SIG-M5 treated with dmso at 0.1 percent for 504 hours (cell line): Measurements from ENCODE around the gene LIN28B.
"Not testable (repeated sequence)": the region's sequence is repeated elsewhere in the genome, so short reads cannot be mapped to it uniquely, and the experiment has no call there.

Experiments used
- DNase-seq: peaks from one replicate; lab custom pipeline; 2025; ENCODE audit not compliant: unreplicated experiment; lab: John Stamatoyannopoulos, UW

LIN28B gene

DNA sequence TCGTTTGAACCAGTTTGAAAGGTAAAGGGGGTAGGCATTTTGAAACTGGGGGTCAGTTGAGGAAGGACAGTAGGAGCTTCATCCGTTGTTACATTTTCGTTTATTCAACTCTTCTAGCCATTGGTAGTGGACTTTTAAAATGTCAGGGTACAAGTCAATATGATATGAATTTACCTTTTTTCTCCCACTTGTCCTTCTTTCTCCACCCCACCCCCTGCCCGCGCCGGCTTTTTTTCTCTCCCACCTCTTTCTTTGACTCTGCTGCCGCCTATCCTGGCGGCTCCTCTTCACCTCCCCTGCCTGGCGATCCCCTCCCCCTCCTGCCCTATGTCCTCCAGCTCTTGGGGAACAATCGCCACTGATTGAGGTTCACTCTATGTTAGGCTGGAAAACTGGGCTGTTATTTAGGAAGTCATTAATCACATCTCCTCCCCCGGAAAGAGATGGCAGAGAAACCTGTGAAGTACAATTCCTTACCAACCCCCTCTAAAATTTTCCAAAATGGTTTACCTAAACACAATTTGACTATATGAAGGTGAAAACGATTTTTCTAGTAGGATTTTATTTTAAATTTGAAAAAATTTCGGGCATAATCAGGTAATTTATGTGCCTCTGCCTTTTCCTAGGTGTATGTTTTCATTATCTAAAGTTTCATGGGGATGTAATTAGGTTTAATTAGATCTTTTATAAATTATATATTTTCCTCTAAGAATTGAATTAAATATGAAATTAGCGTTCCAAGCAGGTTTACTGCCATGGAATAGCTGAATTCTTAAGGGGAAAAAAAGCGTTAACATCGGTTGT, 778 bp upstream of the LIN28B start:
- DNase-seq, result peak; percentile 66

DNA sequence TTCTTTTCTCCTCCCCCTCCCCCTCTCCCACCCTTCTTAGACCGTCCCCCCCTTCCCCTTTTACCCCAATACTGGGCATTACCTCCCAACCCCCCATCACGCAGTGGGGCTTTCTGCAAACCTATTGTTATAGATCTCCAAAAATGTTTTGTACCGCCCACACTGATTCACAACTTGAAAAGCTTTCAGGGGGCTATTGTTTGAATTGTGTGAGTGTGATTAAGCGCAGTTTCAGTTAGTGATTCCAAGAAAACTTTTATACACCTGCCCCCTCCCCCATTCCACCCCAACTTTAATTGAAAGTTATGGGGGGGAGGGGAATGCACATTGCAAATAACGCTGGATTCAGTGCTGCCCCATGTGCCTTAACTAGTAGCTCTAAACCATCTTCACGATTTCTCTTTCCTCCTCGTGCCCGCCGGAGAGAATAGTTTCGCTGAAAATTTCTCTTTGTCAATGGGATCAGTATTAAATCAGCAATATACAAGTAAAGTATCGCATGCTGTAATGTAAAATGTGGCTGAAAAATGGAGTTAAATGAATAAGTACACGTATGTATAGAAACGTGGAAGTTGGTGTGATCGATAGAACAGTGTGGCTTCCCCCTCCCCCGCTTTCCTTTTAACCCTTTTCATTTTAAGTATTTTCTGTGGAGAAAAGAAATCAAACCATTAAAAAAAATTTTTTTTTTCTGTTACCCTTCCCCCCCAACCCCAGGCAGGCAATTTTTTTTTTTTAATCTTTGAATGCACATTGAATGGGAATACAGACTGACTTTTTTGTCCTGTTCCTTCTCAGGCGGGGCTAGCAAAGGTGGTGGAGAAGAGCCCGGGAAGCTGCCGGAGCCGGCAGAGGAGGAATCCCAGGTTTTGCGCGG, 632 bp downstream of the LIN28B start:
- DNase-seq, result peak; percentile 77

DNA sequence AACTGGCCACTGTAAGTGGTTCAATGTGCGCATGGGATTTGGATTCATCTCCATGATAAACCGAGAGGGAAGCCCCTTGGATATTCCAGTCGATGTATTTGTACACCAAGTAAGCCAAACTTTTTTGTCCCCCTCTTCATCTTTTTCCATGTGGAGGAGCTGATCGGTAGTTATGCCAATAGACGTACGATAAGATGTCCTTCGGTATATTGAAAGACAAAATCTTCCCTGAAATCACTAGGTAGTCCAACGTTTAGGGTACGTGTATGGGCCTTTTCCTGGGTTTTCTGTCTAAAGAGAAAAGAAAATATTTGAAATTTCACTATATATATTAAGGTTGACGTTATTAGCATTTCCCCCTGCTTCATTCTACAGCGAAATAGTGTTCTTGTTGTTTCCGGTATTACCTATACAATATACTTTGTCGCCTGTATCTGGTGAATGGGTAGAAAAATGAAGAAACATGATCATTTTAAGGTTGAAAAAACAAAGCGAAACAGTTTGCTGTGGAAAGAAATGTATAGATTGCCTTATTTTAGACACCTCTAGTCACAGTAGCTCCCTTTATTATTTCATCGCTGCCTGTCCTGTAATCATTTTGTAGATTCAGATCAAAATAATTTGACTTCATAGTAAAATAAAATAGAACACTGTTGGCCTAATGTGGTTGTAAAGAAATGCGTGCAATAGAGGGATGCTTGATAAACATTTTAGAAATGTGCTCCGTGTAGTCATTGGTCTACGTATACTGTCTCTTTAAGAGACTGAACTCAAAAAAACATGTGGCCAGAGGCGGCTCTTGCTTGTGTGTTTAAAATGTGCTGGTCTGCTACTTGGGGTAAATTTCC, 1.5 kb downstream of the LIN28B start:
- DNase-seq, result peak; percentile 80

DNA sequence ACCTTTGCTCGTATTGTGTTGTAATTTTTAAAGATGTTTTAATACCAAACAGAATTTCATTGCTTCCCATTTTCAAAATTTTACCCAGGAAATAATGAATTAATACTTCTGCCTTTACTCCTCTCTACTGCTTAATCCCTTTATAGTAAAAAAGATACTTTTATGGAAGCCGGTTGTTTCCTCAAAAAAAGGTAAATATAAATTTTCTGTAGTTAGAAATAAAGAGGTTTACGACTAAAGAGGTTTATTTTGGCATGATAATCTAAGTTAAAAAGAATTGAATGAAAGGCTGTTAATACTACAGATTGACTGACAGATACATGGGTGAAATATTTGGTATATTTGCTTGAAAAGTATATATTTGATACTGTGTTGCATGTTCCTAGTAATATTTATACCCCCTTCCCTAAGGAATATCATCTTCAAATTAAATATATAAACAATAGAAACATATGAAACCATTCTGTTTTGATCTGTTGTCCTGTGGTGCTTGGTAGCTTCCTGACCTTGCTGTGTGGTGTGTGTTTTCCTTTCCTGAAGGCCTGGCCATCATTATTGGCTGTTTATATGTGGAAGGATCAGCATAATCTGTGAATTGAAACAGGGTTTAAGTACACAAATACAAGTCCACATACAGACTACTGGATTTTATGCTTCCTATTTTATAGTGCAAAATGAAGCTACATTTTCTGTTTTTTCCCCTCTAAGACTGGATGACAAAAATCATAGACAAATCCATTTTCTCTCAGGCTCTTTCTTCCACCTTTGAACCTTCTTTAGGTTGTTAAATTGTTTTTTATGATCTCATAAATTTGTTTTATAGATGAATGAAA, 2.3 kb downstream of the LIN28B start:
- DNase-seq, result no peak

DNA sequence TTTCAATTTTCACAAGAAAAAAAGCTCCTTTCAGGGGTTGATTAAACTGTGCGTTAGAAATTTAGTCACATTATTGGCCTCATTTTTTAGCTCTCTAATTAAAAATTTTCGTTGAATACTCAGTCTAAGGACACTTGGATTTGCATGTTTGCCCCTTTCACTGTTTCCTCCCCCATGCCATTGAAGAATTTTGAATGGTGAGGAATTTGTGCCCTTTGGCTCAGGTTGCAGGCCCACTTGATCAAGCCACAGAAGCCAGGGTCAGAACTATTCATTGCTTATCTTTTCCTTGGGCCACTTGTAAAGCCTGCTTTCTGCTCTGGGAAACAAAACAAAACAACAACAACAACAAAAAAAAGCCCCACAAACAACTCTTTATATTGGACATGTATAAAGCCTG, 12.2 kb downstream of the LIN28B start:
- DNase-seq, result no peak

GRCh38 chr6:104969785-104970581, 13.1 kb downstream of the LIN28B start:
- peak; percentile 30 for DNase-seq

DNA sequence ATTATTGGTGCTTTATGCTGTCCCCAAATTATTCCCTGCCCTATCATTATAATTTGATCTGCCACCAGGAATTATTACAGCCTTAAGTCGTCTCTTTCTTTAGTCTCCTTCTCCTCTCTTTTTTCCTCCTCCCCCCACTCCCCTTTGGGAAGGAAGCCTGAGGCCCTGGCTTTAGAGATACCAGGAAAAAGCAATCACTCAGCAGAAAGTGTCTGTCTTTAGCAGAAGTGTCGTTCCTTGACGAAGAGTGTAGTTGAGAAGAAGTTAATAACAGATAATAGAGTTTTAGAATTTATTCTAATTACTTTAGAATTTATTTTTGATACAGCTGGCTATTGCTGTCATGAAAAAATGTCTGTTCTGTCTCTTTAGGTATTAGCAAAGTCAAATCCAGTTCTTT, 16.5 kb downstream of the LIN28B start:
- DNase-seq, result no peak

DNA sequence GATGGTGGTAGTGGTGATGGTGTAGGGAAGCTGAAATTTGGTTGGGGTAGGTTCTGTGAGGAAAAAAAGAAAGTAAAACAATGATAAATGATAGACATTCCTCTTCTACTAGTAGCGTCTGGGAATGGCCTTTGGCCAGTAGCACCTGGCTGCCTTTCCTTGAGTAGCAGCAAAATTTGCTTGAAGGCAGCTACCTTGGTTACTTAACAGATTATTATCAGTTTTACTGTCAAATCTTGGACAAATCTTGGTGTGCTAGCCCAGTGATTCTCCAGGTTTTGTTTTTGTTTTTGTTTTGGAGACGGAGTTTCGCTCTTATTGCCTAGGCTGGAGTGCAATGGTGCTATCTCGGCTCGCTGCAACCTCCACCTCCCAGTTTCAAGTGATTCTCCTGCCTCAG, 26.4 kb downstream of the LIN28B start:
- DNase-seq, result no peak

DNA sequence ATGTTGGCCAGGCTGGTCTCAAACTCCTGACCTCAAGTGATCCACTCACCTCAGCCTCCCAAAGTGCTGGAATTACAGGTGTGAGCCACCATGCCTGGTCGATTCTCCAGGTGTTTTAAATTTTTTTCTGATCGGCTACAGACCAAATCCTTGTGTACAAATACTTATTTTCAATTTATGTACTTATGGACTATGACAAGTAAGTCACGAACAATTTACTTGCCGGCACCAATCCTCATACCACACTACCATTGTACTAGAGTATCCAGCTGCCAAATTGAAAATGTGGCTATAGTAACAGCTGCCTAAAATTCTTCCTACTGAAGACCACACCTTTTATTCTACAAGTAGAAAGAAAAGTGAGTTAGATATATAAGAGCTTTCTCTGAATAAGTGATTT, 26.9 kb downstream of the LIN28B start:
- no peak for DNase-seq

DNA sequence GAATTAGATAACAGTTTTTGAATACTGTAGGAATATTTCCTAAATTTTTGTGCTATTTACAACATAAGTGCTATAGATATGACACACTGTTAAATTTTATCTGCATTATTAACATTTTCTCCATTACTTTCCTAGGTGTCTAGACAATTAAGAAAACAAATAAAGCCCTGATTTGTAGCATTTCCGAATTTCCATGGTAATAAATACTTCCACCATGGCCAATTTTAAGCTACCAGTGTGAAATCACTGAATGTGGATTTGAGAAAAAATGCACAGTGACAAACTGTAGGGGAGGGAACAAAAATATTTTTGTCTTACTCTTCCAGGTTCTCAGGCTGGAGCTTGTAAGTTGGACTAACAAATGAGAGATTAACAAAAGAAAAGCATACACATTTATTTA, 27.9 kb downstream of the LIN28B start:
- no peak for DNase-seq

- not testable (repeated sequence) for DNase-seq
Measured at GRCh38 chr6:104985875-104986274, 29.0 kb downstream of the LIN28B start.

DNA sequence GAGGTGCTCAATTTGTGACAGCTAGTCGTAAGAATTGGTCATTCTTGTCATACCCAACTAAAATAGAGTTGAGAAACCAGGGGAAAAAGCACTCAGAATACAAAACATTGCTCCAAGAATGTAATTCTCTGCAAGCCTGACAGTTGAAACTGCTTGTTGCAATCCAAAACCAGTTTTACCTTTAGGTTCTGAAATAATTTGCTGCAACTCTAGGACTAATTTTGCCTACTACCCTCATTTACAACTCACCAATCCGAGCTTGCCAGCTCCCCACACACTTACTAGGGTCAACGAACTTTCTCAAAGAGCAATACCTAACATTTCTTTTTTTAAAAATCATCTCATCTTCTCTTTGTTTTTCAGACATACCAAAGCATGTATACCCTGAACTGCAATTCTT, 29.7 kb downstream of the LIN28B start:
- DNase-seq, result no peak

DNA sequence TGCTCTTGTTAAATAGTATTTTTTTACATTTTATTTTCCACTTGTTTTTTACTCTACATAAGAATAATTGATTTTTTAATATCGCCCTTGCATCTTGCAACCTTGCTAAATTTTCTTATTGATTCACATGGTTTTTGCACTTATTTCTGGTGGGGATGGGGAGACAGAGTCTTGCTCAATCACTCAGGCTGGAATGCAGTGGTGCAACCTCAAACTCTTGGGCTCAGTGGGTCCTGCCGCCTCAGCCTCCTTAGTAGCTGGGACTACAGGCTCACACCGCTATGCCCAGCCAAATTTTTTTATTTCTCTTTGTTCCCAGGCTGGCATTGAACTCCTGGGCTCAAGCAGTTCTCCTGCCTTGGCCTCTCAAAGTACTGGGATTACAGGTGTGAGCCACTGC, 30.3 kb downstream of the LIN28B start:
- peak; percentile 20 for DNase-seq

GRCh38 chr6:104990085-104990484, 33.2 kb downstream of the LIN28B start:
- no peak for DNase-seq

GRCh38 chr6:104991062-104991461, 34.2 kb downstream of the LIN28B start:
- not testable (repeated sequence) for DNase-seq

- DNase-seq, result not testable (repeated sequence)
Measured at GRCh38 chr6:104993576-104993975, 36.7 kb downstream of the LIN28B start.

DNA sequence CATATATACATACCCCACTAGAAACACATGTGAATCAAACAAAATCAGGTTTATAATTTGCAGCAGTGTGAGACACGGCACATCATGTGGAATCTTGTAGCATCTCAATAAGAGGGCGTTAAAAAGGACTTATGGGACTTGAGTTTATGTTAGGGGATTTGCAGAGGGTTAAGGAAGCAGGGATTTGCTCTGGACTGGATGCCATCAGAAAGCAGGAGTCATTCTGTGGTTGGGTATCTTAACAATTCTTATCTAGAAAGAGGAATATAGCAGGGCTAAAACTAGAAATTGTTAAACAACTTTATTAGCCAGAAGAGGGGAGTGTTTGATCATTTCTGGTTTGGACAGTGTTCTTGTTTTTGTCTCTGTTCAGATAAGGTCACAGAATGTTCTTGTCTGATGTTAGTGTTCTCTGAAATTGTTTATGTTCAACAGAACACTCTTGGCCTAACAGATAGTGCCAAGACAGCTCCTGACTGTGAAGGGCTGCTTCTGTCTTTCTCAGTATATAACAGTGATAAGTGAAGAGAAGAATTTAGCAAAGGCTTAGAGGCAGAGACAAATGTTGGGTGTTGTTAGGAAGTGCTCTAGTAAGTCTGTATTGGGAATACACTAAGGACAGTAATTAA, 39.2 kb downstream of the LIN28B start:
- no peak for DNase-seq

- DNase-seq, result no peak
Measured at GRCh38 chr6:105001063-105001462, 44.2 kb downstream of the LIN28B start.

DNA sequence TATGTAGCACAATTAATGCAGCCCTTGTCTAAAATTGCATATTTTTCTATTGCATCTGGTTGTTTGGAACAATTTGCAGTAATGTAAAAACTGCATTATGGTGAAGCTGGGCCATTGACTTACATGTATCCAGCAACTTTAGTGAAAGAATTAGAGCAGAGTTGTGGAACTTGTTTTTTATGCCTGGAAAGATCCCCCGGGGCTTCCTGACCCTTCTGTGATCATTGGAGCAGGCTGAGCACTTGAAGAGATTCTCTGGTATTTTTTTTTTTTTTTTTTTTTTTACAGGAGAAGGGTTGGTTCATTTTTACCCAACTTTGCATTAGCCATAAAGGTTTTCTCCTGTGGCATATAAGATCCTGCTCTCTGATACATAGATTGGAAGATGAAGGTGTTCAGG, 45.0 kb downstream of the LIN28B start:
- no peak for DNase-seq
